Activated CD8-positive, alpha-beta memory T cell treated with anti-CD3 and anti-CD28 coated beads for 36 hours (primary cell): ENCODE results near the gene AJUBA. TPM values are rescaled to one million over a fixed set of nuclear protein-coding genes. Genes with fewer than 3 reads are reported as not detected.
"Not testable (repeated sequence)": the region's sequence is repeated elsewhere in the genome, so short reads cannot be mapped to it uniquely, and the experiment has no call there.

Experiments
- CTCF ChIA-PET: fragments of 350-600 bp; sonication (Branson Sonifier 250); formaldehyde crosslinking; loops from one replicate; lab custom pipeline; 2021; ENCODE audit warnings: antibody characterized with exemption; lab: Charles Lee
- POLR2A ChIA-PET: fragments of 350-600 bp; sonication (Branson Sonifier 250); formaldehyde crosslinking; loops from one replicate; lab custom pipeline; 2021; ENCODE audit warnings: antibody characterized with exemption; lab: Charles Lee
- total RNA-seq, 2 experiments: library from RNA; stranded (reverse); gene quantifications; one replicate each; pipeline ENCODE4 v1.2.3, GENCODE V29; 2021

The AJUBA gene
- total RNA-seq, 2 experiments from 2014 or later, result 0.96 to 1.2 TPM

DNA sequence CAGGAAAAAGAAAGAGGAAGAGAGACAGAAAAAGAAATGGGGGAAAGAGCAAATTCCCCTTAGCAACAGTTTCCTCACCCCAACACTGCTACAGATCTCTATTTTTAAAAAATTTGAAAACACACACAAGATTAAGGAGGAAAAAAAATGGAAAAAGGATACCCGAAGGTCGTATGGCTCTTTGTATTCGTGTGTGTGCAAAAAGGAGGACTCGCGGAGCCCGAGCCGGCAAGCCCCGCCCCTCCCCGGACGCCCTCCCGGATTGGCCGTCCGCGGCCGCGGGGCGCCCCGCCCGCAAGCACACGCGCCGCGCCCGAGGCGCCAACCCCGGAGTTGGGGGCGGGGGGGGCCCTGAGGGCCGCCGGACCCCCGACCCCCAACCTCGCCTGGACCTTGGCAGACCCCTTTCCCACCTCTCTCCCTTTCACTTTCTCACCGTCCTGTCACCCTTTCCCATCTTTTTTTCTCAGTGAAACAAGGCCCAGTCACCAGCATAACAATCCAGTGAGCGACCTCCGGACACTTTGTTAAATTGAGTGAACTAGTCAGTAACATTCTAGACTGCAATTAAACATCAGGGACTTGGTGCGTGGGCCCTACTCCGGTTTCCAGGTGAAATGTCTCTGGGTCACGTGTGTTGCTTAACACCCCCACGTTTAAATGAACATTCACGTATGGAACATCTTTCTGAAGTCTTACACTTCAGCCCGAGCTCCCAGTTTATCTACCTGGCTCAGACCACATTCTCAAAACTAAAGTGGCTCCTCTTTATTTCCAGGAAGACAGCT is 27.8 kb upstream of the AJUBA start, which contains the start of gene C14orf93:
C14orf93 (minus strand) TSS at position 205 of the 788 bp plus-strand sequence. CDS start 11,120 bp downstream, outside the sequence.
- POLR2A ChIA-PET, result interaction anchor here (0.6 kb wide), 1 partner anchor 19 kb away, joined by 3 read pairs; no protein-coding TSS in a partner anchor
- CTCF ChIA-PET, result interaction anchor here (0.5 to 2.2 kb wide), 4 partner anchors 15 to 1100 kb away, joined by 3 to 5 read pairs (median 4); no protein-coding TSS in a partner anchor

DNA sequence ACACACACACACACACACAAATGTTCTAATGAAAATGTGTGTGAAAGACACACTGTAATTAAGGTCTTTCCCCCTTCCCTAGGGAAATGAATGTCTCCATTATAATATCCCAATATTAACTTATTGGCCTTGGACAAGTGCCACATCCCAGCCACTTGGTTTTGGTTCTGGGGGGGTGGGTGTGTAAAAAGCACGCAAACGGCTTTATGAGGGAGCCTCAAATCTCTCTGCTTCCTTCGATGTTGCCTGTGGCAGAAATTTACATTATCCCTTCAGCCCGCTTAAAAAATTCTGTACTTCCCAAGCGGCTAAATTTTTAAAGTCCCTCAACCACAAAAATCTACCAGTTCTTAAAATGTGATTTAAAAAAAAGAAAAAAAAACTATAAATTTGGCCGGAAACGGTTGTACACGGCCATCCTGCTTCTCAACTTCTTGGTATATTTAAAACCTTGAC is 27.2 kb upstream of the AJUBA start:
- POLR2A ChIA-PET, result no interaction called here

DNA sequence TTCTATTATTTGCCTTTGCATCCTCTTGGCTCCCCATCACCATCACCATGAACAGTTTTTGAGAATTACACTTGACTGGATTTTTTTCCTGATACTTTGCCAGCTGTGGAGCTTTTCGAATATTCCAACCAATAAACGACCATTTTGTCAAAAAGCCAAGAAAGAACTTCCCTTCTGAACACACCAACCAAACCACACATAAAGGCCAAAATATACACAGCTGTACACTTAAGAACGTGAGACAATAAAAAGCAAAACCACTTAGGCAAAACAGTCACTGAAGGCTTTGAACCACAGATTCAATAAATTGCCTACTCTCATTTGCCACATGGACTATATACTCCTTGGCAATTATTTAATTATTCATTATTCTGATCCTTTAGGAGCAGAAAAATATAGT is 26.5 kb upstream of the AJUBA start:
- CTCF ChIA-PET, result interaction anchor here (0.6 to 1.6 kb wide), 4 partner anchors 14 to 449 kb away, joined by 3 to 6 read pairs (median 4); no protein-coding TSS in a partner anchor
- POLR2A ChIA-PET, result interaction anchor here (0.6 kb wide), 1 partner anchor 1497 kb away, joined by 3 read pairs; no protein-coding TSS in a partner anchor

More for the DNA sequence above, 27.2 kb upstream of the AJUBA start:
- CTCF ChIA-PET, result interaction anchor here (0.6 to 1.3 kb wide), 2 partner anchors 15 to 450 kb away, joined by 3 to 6 read pairs; no protein-coding TSS in a partner anchor

GRCh38 chr14:23006544-23007419 is 24.4 kb upstream of the AJUBA start:
- POLR2A ChIA-PET, result interaction anchor here (0.6 to 2.2 kb wide), 14 partner anchors 9 to 500 kb away, joined by 3 to 12 read pairs (median 4); partner anchors contain the start of genes CDH24, HOMEZ, PRMT5 and PSMB5
- CTCF ChIA-PET, result interaction anchor here (0.7 to 2.5 kb wide), 22 partner anchors 8 to 436 kb away, joined by 3 to 21 read pairs (median 3); partner anchors contain the start of genes ACIN1, AJUBA, C14orf119 and CDH24

- ChIA-PET CTCF (interaction anchor here (0.7 to 2.5 kb wide), 14 partner anchors 9 to 436 kb away, joined by 3 to 21 read pairs (median 4); partner anchors contain the start of gene CDH24), POLR2A (interaction anchor here (1.0 to 2.2 kb wide), 8 partner anchors 11 to 77 kb away, joined by 3 to 12 read pairs (median 6); partner anchors contain the start of genes CDH24, PRMT5 and PSMB5)
Measured at GRCh38 chr14:23006188-23006534, 23.8 kb upstream of the AJUBA start.

DNA sequence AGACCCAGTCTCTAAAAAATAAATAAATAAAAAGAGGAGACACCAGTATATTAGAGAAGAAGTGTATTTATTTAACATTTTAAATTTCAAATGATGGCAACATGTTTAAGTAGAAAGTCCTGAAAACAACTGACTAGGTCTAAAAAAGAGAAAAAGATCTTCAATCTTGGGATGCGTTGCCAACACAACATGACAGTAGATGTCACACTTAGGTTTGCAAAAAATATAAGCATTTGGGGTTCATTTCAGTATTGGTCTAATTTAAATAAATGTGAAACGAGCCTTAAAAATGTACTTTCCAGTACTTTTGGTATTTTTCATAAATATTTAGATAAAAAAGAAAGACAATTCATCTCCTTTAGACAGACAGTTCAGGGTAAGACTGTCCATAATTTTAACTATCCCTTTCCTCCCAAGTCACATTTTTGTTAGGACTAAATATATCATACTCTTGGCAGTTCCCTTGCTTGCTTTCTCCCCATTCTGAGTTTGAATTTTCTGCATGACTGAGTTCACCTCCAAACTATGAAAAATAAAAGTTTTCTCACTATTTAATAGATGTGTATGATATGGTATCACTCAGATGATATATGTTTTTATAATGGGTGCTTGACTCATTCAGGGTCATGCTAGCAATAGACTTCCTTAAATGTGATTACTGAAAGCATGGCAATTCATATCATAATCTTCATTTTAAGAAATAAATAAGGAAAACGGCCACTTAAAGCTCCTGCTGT is 23.3 kb upstream of the AJUBA start:
- ChIA-PET POLR2A (interaction anchor here (1.0 to 2.2 kb wide), 3 partner anchors 28 to 52 kb away, joined by 3 to 12 read pairs (median 8); partner anchors contain the start of genes CDH24 and PSMB5), CTCF (interaction anchor here (0.7 to 2.5 kb wide), 9 partner anchors 9 to 435 kb away, joined by 3 to 21 read pairs (median 4); partner anchors contain the start of gene CDH24)

GRCh38 chr14:23004274-23004673 is 21.9 kb upstream of the AJUBA start:
- CTCF ChIA-PET, result interaction anchor here (1.4 kb wide), 1 partner anchor 54 kb away, joined by 3 read pairs; no protein-coding TSS in a partner anchor
- POLR2A ChIA-PET, result not testable (repeated sequence)

GRCh38 chr14:23002592-23002991 is 20.2 kb upstream of the AJUBA start:
- CTCF ChIA-PET, result interaction anchor here (0.9 to 2.5 kb wide), 3 partner anchors 15 to 55 kb away, joined by 3 to 9 read pairs (median 3); partner anchors contain the start of gene CDH24

GRCh38 chr14:23000860-23001259 is 18.5 kb upstream of the AJUBA start:
- CTCF ChIA-PET, result interaction anchor here (0.7 to 2.5 kb wide), 3 partner anchors 15 to 579 kb away, joined by 4 to 9 read pairs (median 6); partner anchors contain the start of gene CDH24
- POLR2A ChIA-PET, result interaction anchor here (0.6 kb wide), 1 partner anchor 134 kb away, joined by 4 read pairs; no protein-coding TSS in a partner anchor

More at GRCh38 chr14:23002592-23002991, 20.2 kb upstream of the AJUBA start:
- POLR2A ChIA-PET, result interaction anchor here (0.6 kb wide), 1 partner anchor 93 kb away, joined by 6 read pairs; the partner anchor contains the start of gene C14orf119

DNA sequence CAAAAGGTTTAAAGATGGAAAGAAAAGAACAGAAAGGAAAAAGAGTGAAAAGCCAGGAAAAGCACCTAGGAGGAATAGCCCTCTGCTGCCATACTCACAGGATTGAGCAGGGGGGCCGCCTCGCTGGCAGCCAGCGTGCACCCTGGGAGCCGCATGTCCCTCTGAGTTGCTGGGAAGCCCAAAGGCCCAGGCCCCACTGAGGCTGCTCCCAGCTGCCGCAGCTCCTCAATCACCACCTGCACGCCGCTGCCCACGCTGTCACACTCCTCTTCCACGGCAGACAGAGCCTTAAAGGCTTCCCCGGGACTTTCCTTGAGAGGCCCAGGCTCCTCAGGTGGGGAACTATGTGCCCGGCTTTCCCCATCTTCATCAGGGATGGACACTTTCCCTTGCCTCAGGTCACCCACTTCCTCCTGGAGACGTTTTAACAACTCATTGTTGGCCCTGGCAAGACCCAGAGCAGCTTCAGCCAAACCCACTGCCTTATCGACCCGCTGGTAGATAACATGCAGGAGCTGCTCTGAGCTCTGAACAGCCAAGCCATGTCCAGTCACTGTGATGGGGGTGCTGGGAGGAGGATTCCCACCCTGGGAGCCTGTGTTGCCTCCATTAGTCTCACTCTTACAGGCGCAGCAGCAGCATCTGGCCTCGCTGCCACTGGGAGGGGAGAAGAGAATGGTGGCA is 16.1 kb upstream of the AJUBA start:
- POLR2A ChIA-PET, result interaction anchor here (1.5 kb wide), 1 partner anchor 9 kb away, joined by 3 read pairs; no protein-coding TSS in a partner anchor
- CTCF ChIA-PET, result interaction anchor here (1.1 kb wide), 1 partner anchor 41 kb away, joined by 3 read pairs; no protein-coding TSS in a partner anchor

DNA sequence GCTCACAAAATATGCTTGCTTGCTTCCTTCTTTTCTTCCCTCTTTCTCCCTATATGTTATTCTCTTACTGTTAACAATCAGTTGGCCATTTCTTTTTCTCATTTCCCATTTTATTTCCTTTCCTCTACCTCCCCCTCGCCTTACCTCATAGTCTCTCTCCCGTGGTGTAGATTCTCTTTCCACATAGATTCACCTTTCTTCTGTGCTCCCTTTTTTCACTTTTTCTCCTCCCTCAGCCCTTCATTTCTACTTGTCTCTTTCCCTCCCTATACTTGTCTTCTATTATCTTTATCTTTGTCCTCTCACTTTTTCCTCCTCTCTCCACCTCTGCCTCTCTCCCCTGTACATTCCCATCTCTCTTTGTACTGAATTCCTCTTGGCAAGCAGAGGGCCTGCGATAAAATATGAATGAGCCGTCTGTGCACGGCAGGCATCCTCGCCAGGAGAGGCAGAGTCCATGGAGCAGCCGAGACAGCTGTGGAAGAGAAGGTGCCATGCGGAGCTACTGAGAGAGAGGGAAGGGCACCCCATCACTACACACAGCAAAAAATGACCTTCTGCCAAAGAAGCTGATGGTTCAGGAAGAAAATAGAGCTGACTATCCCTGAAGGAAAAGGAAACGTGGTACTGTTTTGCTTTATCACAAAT is 15.4 kb upstream of the AJUBA start:
- ChIA-PET CTCF (interaction anchor here (1.1 kb wide), 1 partner anchor 42 kb away, joined by 3 read pairs; no protein-coding TSS in a partner anchor), POLR2A (interaction anchor here (0.6 to 1.5 kb wide), 2 partner anchors 9 to 71 kb away, joined by 3 to 5 read pairs; no protein-coding TSS in a partner anchor)

GRCh38 chr14:22996768-22997654 is 14.7 kb upstream of the AJUBA start:
- ChIA-PET CTCF (interaction anchor here (0.7 to 6.1 kb wide), 6 partner anchors 11 to 72 kb away, joined by 3 to 48 read pairs (median 8); partner anchors contain the start of gene CDH24), POLR2A (interaction anchor here (0.6 to 1.5 kb wide), 2 partner anchors 10 to 72 kb away, joined by 3 to 5 read pairs; no protein-coding TSS in a partner anchor)

DNA sequence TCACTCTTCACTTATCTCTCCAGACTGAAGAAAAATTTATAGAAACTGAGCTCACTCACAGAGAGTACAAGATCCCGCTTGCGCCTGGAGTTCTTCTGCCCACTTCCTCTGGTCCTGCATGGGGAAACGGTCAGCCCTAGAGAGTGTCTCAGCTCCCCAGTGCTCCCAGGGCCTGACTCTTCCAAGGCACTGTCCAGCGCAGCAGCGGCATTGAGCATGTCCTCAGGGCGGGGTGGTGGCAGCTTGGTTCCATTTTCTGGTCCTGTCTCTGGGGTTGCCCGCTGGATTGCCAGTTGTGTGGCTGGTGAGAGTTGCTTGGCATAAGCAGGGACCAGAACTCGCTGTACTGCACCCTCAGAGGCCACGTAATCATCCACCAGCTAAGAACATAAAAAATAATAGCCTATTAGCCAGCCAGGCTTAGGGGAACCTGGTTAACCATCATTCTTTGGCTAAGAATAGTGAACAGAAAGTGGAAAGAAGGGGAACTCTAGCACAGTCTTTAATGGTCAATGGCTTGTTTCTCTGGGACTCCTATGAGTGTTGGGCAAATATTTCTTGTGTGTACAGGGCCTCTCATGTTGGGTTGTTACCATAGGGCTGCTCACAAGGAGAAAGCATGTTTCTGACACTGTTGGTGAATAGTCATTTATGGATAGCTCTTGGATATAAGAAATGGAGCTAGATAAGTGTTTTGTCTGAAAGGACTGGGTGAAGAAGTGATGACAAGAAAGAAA is 13.7 kb upstream of the AJUBA start:
- ChIA-PET CTCF (interaction anchor here (0.6 to 6.1 kb wide), 17 partner anchors 8 to 81 kb away, joined by 3 to 48 read pairs (median 5); partner anchors contain the start of gene CDH24), POLR2A (no interaction called here)

GRCh38 chr14:22994762-22995275 is 12.5 kb upstream of the AJUBA start:
- ChIA-PET CTCF (interaction anchor here (0.8 to 6.1 kb wide), 23 partner anchors 9 to 82 kb away, joined by 3 to 48 read pairs (median 5); partner anchors contain the start of genes AJUBA and CDH24), POLR2A (interaction anchor here (0.8 to 1.2 kb wide), 2 partner anchors 31 to 63 kb away, joined by 3 to 4 read pairs; no protein-coding TSS in a partner anchor)
